ENCODE results near the gene GDF2.

The GDF2 gene

DNA sequence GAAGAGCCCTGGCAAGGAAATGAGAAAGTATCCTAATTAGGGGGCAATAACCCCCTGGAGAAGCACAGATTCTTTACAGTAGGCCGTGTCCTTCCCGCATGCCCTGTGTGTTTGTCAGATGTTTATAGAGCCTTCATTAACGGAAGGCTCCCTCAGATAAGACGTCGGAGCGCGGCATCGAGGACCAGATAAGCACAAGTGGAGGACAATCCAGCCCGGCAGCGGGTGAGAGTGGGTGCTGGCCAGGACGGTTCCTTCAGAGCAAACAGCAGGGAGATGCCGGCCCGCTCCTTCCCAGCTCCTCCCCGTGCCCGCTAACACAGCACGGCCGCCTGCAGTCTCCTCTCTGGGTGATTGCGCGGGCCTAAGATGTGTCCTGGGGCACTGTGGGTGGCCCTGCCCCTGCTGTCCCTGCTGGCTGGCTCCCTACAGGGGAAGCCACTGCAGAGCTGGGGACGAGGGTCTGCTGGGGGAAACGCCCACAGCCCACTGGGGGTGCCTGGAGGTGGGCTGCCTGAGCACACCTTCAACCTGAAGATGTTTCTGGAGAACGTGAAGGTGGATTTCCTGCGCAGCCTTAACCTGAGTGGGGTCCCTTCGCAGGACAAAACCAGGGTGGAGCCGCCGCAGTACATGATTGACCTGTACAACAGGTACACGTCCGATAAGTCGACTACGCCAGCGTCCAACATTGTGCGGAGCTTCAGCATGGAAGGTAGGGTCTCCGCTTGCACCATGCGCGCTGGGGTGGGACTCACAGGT is at the start of gene GDF2:
GDF2 (plus strand) TSS at position 155 of the 762 bp plus-strand sequence; CDS start at position 370, 215 bp downstream.
- no peaks in the 10 kb centered on the region for H3K27me3 ChIP-seq (ENCODE audit: control insufficient read depth, insufficient read depth, low read length)
- no peaks in the 10 kb centered on the region for H3K9me3 ChIP-seq (ENCODE audit: control insufficient read depth, insufficient read depth, low read length)
- H3K9ac ChIP-seq (ENCODE audit: low read depth, low read length) = no peak within 1 kb of the TSS
- no peaks in the 10 kb centered on the region for H3K36me3 ChIP-seq (ENCODE audit: control insufficient read depth, insufficient read depth, low read length)
- H3K4me1 ChIP-seq (ENCODE audit: control insufficient read depth, insufficient read depth, low read length) = no peaks in the 10 kb centered on the region
- H3K4me3 ChIP-seq (ENCODE audit: low read depth, low read length) = no peak within 1 kb of the TSS

DNA sequence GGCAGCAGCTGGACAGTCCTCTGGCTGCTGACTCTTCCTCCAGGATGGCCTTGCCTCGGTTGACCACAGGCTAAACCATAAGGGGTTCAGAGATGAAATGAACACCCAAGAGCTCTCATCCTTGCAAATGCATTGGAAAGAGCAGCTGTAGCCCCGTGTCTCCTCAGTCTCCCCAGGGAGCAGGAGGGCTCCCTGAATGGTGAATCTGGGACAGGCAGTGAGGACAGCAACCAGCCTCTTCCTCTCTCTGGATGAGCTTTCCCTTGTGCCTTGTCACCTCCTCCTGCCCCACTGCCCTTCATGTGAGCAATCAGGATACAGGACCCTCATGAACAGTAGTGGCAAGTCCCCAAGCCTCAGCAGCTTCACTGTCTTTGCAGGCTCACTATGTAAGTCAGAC is 46.2 kb upstream of the GDF2 start:
- no peaks in the 10 kb centered on the region for H3K4me1 ChIP-seq (ENCODE audit: control insufficient read depth, insufficient read depth, low read length)

DNA sequence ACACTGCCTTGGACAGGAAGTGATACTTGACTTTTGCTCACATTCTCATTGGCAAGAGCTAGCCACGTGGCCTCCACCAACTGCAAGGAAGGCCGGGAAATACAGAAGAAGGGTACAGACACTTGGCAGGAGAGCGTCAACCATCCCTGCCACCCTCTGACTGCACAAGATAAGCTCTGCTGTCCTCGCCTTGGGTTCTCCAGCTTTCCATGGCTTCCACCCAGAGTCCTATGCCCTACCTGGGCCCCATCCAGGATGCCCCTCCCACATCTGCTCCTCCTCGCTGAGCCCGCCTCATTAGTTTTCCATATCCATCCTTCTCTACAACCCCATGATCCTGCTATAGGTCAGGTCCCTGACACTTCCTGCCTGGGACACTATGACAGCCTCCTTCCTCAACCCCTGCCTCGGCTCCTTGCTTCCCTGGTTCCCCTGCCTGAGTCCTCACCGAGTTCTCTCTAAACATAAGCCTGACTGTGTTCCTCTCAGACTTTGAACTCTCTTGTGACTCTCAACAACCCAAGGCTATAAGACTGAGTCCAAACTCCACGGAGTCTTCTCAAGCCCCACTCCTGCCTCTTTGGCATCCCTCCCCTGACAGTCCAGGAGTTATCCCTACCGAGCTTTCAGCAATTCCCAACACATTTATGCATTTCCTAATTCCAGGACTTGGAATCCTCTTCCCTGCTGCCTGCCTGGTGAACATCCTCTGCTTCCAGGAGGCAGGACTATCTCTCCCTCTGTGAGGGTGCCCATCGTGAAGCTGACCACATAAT is 45.5 kb upstream of the GDF2 start:
- no peak overlapping the region for H3K9ac ChIP-seq (ENCODE audit: low read depth, low read length)
- no peaks in the 10 kb centered on the region for H3K4me1 ChIP-seq (ENCODE audit: control insufficient read depth, insufficient read depth, low read length)

More for the DNA sequence above, 46.2 kb upstream of the GDF2 start:
- Histone ChIP-seq H3K27me3 (ENCODE audit: control insufficient read depth, insufficient read depth, low read length) (no peaks in the 10 kb centered on the region), H3K9ac (ENCODE audit: low read depth, low read length) (no peak overlapping the region), H3K4me3 (ENCODE audit: low read depth, low read length) (no peak overlapping the region), H3K36me3 (ENCODE audit: control insufficient read depth, insufficient read depth, low read length) (no peaks in the 10 kb centered on the region), H3K9me3 (ENCODE audit: control insufficient read depth, insufficient read depth, low read length) (no peaks in the 10 kb centered on the region)

DNA sequence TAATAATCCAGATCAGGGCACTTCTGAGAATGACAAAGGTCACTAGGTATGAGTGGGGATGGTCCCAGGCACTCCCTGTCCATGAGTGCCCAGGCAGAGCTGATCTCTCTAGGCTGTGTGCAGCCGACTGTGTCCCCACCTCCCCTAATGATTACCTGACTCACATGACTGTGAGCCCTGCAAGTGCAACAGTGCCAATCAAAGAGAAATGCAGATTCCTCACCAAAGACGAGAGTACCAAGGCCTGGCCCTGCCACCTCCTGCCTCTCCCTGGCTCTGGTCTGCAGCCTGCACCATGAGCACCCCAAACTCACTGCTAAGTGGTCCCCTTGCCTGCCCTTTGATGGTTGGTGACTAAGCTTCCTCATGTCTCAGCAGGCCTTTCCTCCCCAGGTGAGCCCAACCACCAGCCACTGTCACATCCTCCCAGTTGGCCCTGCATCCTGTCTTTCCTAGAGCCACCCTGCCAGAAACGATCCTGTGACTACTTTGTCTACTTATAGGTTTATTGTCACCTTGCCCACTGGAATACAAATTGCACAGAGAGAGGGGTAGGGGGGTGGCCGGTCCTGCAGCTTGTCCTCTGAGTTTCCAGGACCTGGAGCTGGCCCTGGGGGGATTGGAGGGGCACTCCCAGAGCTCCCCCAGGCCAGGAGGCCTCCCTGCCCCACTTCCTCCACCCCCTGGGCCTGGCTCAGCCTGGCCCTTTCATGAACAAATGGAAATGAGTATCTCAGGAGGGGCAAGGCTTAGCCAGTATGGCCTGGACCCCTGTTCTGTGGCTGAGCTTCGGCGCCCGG is 44.7 kb upstream of the GDF2 start:
- Histone ChIP-seq H3K4me3 (ENCODE audit: low read depth, low read length) (no peak overlapping the region), H3K36me3 (ENCODE audit: control insufficient read depth, insufficient read depth, low read length) (no peaks in the 10 kb centered on the region), H3K4me1 (ENCODE audit: control insufficient read depth, insufficient read depth, low read length) (no peaks in the 10 kb centered on the region), H3K9me3 (ENCODE audit: control insufficient read depth, insufficient read depth, low read length) (no peaks in the 10 kb centered on the region), H3K9ac (ENCODE audit: low read depth, low read length) (no peak overlapping the region), H3K27me3 (ENCODE audit: control insufficient read depth, insufficient read depth, low read length) (no peaks in the 10 kb centered on the region)

More for the DNA sequence above, 45.5 kb upstream of the GDF2 start:
- Histone ChIP-seq H3K27me3 (ENCODE audit: control insufficient read depth, insufficient read depth, low read length) (no peaks in the 10 kb centered on the region), H3K9me3 (ENCODE audit: control insufficient read depth, insufficient read depth, low read length) (no peaks in the 10 kb centered on the region), H3K36me3 (ENCODE audit: control insufficient read depth, insufficient read depth, low read length) (no peaks in the 10 kb centered on the region), H3K4me3 (ENCODE audit: low read depth, low read length) (no peak overlapping the region)

DNA sequence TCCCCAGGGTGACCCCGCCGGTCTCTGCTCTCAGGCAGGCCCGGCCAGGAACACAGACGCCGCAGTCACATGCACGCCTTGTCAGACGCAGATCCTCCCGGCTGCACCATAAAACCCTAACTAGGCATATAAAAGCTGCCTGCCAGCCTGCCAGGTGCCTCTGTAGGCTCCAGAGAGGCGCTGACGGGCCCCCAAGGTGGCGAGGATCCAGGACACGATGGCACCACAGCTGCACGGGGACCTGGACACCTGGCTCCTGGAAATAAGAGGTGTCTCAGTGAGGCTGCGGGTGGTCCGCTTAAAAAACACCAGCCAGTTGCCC is 44.1 kb upstream of the GDF2 start:
- no peak overlapping the region for H3K4me3 ChIP-seq (ENCODE audit: low read depth, low read length)
- no peaks in the 10 kb centered on the region for H3K27me3 ChIP-seq (ENCODE audit: control insufficient read depth, insufficient read depth, low read length)
- no peaks in the 10 kb centered on the region for H3K4me1 ChIP-seq (ENCODE audit: control insufficient read depth, insufficient read depth, low read length)
- H3K36me3 ChIP-seq (ENCODE audit: control insufficient read depth, insufficient read depth, low read length) = no peaks in the 10 kb centered on the region
- H3K9ac ChIP-seq (ENCODE audit: low read depth, low read length) = no peak overlapping the region
- no peaks in the 10 kb centered on the region for H3K9me3 ChIP-seq (ENCODE audit: control insufficient read depth, insufficient read depth, low read length)

DNA sequence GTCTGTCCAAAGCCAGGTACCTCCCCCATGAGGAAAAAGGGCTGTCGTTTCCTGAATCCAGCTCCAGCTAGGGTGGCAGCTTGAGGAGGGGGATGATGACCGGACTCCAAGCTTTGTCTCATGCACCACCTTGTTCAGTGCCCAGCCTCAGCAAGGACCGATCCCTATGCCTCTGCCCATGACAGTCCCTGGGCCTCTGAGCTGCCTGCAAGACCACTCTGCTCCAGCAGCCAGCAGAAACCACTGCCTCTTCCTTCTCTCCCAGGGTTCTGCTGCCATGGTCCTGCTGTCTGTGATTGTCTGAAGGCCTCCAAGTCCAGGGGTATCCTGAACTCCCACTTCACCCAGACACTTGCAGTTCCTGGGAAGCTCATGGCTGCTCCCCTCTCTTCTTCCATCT is 43.5 kb upstream of the GDF2 start:
- Histone ChIP-seq H3K36me3 (ENCODE audit: control insufficient read depth, insufficient read depth, low read length) (no peaks in the 10 kb centered on the region), H3K4me3 (ENCODE audit: low read depth, low read length) (no peak overlapping the region), H3K27me3 (ENCODE audit: control insufficient read depth, insufficient read depth, low read length) (no peaks in the 10 kb centered on the region), H3K4me1 (ENCODE audit: control insufficient read depth, insufficient read depth, low read length) (no peaks in the 10 kb centered on the region), H3K9ac (ENCODE audit: low read depth, low read length) (no peak overlapping the region), H3K9me3 (ENCODE audit: control insufficient read depth, insufficient read depth, low read length) (no peaks in the 10 kb centered on the region)

DNA sequence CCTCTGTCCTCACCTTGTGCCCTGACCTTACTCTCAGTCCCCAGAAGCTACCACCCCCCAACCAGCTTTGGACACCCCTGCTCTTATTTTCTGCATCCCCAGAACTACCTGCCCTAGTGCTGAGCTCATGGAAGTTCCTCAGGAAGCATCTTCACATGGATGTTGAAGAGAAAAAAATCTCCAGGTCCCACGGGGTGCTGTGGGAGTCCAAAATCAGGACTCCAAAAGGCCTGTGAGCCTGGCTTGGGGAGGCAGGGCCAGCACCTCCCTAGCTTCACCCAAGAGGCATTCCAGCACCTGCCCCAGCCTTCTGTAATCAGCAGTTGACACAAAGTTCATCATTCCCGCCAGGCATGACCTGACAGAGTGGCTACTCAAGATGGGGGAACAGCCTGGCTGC is 43.0 kb upstream of the GDF2 start:
- Histone ChIP-seq H3K27me3 (ENCODE audit: control insufficient read depth, insufficient read depth, low read length) (no peaks in the 10 kb centered on the region), H3K9me3 (ENCODE audit: control insufficient read depth, insufficient read depth, low read length) (no peaks in the 10 kb centered on the region), H3K4me1 (ENCODE audit: control insufficient read depth, insufficient read depth, low read length) (no peaks in the 10 kb centered on the region), H3K9ac (ENCODE audit: low read depth, low read length) (no peak overlapping the region), H3K36me3 (ENCODE audit: control insufficient read depth, insufficient read depth, low read length) (no peaks in the 10 kb centered on the region), H3K4me3 (ENCODE audit: low read depth, low read length) (no peak overlapping the region)

DNA sequence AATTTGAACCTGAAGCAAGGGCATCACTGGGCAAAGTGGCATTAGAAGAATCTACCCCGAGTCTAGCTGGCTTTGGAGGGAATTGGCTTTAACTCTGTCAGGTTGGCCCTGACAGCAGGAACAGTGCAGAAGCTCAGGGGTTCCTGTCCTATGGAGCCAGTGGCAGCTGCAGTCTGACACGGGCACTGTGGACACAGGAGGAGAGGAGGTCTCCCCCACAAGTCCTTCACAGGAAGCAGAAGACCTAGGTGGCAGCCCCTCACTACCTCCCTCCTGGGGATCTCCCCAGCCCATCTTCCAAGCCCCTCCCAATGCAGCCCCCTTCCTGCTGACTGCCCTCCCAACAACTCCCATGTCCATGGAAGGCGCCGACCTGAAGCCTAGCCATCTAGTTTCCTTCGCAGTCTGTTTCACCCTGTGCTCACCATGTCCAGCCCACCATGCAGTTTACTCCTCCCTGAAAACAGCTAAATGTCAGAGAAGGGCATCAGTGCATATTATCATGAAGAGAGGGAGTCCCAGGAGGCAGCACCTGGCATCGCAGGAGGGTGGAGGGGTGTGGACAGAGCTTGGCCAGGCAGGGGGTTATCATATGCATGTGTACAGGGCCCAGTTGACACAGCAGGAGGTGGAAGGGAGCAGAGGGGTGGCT is 40.1 kb upstream of the GDF2 start:
- H3K9ac ChIP-seq (ENCODE audit: low read depth, low read length) = no peak overlapping the region

DNA sequence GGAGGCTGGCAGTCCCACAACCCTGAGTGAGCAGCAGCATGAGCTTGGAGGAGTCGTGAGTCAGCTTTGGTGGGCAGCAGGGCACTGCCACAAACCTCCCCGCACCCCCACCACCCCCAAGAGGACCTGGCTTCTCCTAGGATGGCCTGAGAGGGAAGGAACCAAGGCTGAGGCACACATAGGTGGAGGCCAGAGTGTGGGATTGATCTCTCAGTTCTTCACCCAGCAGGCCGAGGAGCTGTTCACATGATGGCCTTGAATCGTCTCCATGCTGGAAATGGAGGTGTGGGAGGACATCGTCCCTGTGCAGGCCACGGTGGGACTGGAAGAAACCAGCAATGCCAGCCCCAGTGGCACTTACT is 39.6 kb upstream of the GDF2 start:
- H3K36me3 ChIP-seq (ENCODE audit: control insufficient read depth, insufficient read depth, low read length) = no peaks in the 10 kb centered on the region
- no peak overlapping the region for H3K4me3 ChIP-seq (ENCODE audit: low read depth, low read length)
- H3K9ac ChIP-seq (ENCODE audit: low read depth, low read length) = no peak overlapping the region
- H3K27me3 ChIP-seq (ENCODE audit: control insufficient read depth, insufficient read depth, low read length) = no peaks in the 10 kb centered on the region
- H3K4me1 ChIP-seq (ENCODE audit: control insufficient read depth, insufficient read depth, low read length) = no peaks in the 10 kb centered on the region
- H3K9me3 ChIP-seq (ENCODE audit: control insufficient read depth, insufficient read depth, low read length) = no peaks in the 10 kb centered on the region

More for the DNA sequence above, 40.1 kb upstream of the GDF2 start:
- Histone ChIP-seq H3K4me1 (ENCODE audit: control insufficient read depth, insufficient read depth, low read length) (no peaks in the 10 kb centered on the region), H3K27me3 (ENCODE audit: control insufficient read depth, insufficient read depth, low read length) (no peaks in the 10 kb centered on the region), H3K4me3 (ENCODE audit: low read depth, low read length) (no peak overlapping the region), H3K36me3 (ENCODE audit: control insufficient read depth, insufficient read depth, low read length) (no peaks in the 10 kb centered on the region), H3K9me3 (ENCODE audit: control insufficient read depth, insufficient read depth, low read length) (no peaks in the 10 kb centered on the region)

DNA sequence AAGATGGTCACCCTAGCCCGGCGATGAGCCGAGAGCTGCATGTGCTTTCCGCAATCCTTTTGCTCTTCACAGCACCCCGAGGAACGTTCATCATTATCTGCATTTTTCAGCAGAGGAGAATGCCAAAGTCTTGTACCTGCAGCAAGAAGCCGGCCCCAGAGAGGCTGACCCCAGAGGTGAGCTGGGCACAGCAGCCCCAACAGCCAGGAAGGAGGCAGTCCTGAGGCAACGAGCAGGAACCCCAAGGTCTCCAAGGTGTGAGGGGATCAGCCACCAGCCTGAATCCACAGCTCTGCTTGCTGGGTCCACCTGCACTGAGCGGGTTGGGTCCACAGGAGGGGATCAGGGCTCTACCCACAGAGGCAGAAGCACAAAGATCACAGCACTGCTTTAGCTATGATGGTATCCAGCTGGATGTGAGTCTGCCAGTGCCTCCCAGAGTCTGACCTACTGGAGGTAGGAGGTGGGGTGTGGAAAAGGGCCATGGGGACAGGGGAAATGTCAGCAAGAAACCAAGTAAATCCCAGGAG is 39.1 kb upstream of the GDF2 start:
- no peaks in the 10 kb centered on the region for H3K27me3 ChIP-seq (ENCODE audit: control insufficient read depth, insufficient read depth, low read length)
- H3K9me3 ChIP-seq (ENCODE audit: control insufficient read depth, insufficient read depth, low read length) = no peaks in the 10 kb centered on the region
- H3K4me3 ChIP-seq (ENCODE audit: low read depth, low read length) = no peak overlapping the region
- H3K36me3 ChIP-seq (ENCODE audit: control insufficient read depth, insufficient read depth, low read length) = no peaks in the 10 kb centered on the region
- H3K9ac ChIP-seq (ENCODE audit: low read depth, low read length) = no peak overlapping the region
- H3K4me1 ChIP-seq (ENCODE audit: control insufficient read depth, insufficient read depth, low read length) = no peaks in the 10 kb centered on the region

DNA sequence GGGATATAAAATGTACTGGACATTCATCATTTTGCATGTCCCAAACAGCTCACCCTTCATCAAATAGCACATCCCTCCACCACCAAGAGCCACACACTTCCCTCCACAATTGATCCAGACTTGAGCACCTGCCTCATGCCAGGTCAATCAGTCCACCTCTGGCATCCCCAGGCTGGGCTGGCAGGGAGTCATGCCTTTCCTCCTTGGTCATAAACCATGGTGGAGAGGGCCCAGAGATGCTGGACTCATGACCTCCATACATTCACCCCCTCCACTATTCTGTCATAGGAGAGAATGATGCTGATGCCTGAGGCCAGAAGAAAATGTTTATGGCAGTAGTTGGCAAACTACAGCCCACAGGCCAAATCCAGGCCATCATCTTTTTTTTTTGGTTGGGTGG is 38.4 kb upstream of the GDF2 start:
- Histone ChIP-seq H3K36me3 (ENCODE audit: control insufficient read depth, insufficient read depth, low read length) (no peaks in the 10 kb centered on the region), H3K9ac (ENCODE audit: low read depth, low read length) (no peak overlapping the region), H3K4me3 (ENCODE audit: low read depth, low read length) (no peak overlapping the region), H3K4me1 (ENCODE audit: control insufficient read depth, insufficient read depth, low read length) (no peaks in the 10 kb centered on the region), H3K9me3 (ENCODE audit: control insufficient read depth, insufficient read depth, low read length) (no peaks in the 10 kb centered on the region), H3K27me3 (ENCODE audit: control insufficient read depth, insufficient read depth, low read length) (no peaks in the 10 kb centered on the region)
